ENCODE results near the gene TXNDC12.
"Not testable (repeated sequence)": the region's sequence is repeated elsewhere in the genome, so short reads cannot be mapped to it uniquely, and the experiment has no call there.

Gene TXNDC12

GRCh38 chr1:52055066-52055865 is at the start of gene TXNDC12:
Gene TXNDC12, minus strand, starts transcription at chr1:52055191. Its CDS starts 95 bp downstream, at chr1:52055096.
- intact Hi-C loops (cut with micrococcal nuclease): loop anchor here (1.0 to 10.0 kb wide), 3 partner anchors 22 to 347 kb away; partner anchors contain the start of genes CC2D1B, KTI12, ORC1 and PRPF38A
- Mint-ChIP-seq H3K27ac (peak within 1 kb of the TSS; percentile 90), H3K9me3 (no peaks in the 10 kb centered on the region), H3K4me3 (peak within 1 kb of the TSS; percentile 99), H3K36me3 (ENCODE audit: low read depth) (peaks cover 64% of the 10 kb centered on the region), H3K4me1 (ENCODE audit: low read depth) (peaks cover 61% of the 10 kb centered on the region), H3K27me3 (no peaks in the 10 kb centered on the region)

GRCh38 chr1:52102336-52103013 is 47.5 kb upstream of the TXNDC12 start:
- no peaks in the 10 kb centered on the region for H3K9me3 Mint-ChIP-seq
- H3K4me3 Mint-ChIP-seq: no peak overlapping the region
- peaks cover 6% of the 10 kb centered on the region for H3K4me1 Mint-ChIP-seq (ENCODE audit: low read depth)

GRCh38 chr1:52098139-52098871 is 43.3 kb upstream of the TXNDC12 start:
- Mint-ChIP-seq H3K36me3 (ENCODE audit: low read depth) (no peaks in the 10 kb centered on the region), H3K9me3 (no peaks in the 10 kb centered on the region), H3K27me3 (peaks cover 1% of the 10 kb centered on the region), H3K4me3 (no peak overlapping the region), H3K4me1 (ENCODE audit: low read depth) (peaks cover 12% of the 10 kb centered on the region), H3K27ac (no peak overlapping the region)
- intact Hi-C loops (cut with micrococcal nuclease): no loop called here

More at GRCh38 chr1:52102336-52103013, 47.5 kb upstream of the TXNDC12 start:
- Mint-ChIP-seq H3K36me3 (ENCODE audit: low read depth) (no peaks in the 10 kb centered on the region), H3K27ac (no peak overlapping the region), H3K27me3 (peaks cover 1% of the 10 kb centered on the region)
- intact Hi-C loops (cut with micrococcal nuclease): no loop called here

- intact Hi-C loops (cut with micrococcal nuclease): no loop called here
- Mint-ChIP-seq H3K4me1 (ENCODE audit: low read depth) (peaks cover 6% of the 10 kb centered on the region), H3K9me3 (no peaks in the 10 kb centered on the region), H3K4me3 (peak overlapping the region; percentile 59), H3K36me3 (ENCODE audit: low read depth) (peaks cover 6% of the 10 kb centered on the region), H3K27me3 (peaks cover 1% of the 10 kb centered on the region), H3K27ac (peak overlapping the region; percentile 60)
Observed at GRCh38 chr1:52096216-52096615, 41.2 kb upstream of the TXNDC12 start.

GRCh38 chr1:52094300-52094699 is 39.3 kb upstream of the TXNDC12 start:
- intact Hi-C loops (cut with micrococcal nuclease); H3K4me3 Mint-ChIP-seq; H3K4me1 Mint-ChIP-seq (ENCODE audit: low read depth); H3K9me3 Mint-ChIP-seq; H3K27ac Mint-ChIP-seq; H3K27me3 Mint-ChIP-seq: not testable (repeated sequence)
- H3K36me3 Mint-ChIP-seq (ENCODE audit: low read depth): peaks cover 25% of the 10 kb centered on the region

- H3K9me3 Mint-ChIP-seq; H3K27me3 Mint-ChIP-seq; H3K4me3 Mint-ChIP-seq; H3K4me1 Mint-ChIP-seq (ENCODE audit: low read depth); intact Hi-C loops (cut with micrococcal nuclease); H3K27ac Mint-ChIP-seq: not testable (repeated sequence)
- H3K36me3 Mint-ChIP-seq (ENCODE audit: low read depth): peaks cover 76% of the 10 kb centered on the region
Observed at GRCh38 chr1:52087892-52088291, 32.9 kb upstream of the TXNDC12 start.

- Mint-ChIP-seq H3K4me3 (no peak overlapping the region), H3K27me3 (no peaks in the 10 kb centered on the region), H3K27ac (no peak overlapping the region), H3K9me3 (no peaks in the 10 kb centered on the region), H3K4me1 (ENCODE audit: low read depth) (peaks cover 10% of the 10 kb centered on the region), H3K36me3 (ENCODE audit: low read depth) (peaks cover 68% of the 10 kb centered on the region)
- intact Hi-C loops (cut with micrococcal nuclease): no loop called here
Observed at GRCh38 chr1:52080014-52080415, 25.0 kb upstream of the TXNDC12 start.

- H3K27me3 Mint-ChIP-seq; intact Hi-C loops (cut with micrococcal nuclease); H3K4me1 Mint-ChIP-seq (ENCODE audit: low read depth); H3K4me3 Mint-ChIP-seq; H3K27ac Mint-ChIP-seq; H3K9me3 Mint-ChIP-seq: not testable (repeated sequence)
- H3K36me3 Mint-ChIP-seq (ENCODE audit: low read depth): peaks cover 74% of the 10 kb centered on the region
Observed at GRCh38 chr1:52077277-52077676, 22.3 kb upstream of the TXNDC12 start.

- H3K27me3 Mint-ChIP-seq: no peaks in the 10 kb centered on the region
- intact Hi-C loops (cut with micrococcal nuclease): no loop called here
- H3K9me3 Mint-ChIP-seq: no peaks in the 10 kb centered on the region
- no peak overlapping the region for H3K27ac Mint-ChIP-seq
- no peak overlapping the region for H3K4me3 Mint-ChIP-seq
- H3K4me1 Mint-ChIP-seq (ENCODE audit: low read depth): peaks cover 11% of the 10 kb centered on the region
- peaks cover 84% of the 10 kb centered on the region for H3K36me3 Mint-ChIP-seq (ENCODE audit: low read depth)
Observed at GRCh38 chr1:52072291-52072690, 17.3 kb upstream of the TXNDC12 start.

- H3K36me3 Mint-ChIP-seq (ENCODE audit: low read depth): peaks cover 84% of the 10 kb centered on the region
- no peak overlapping the region for H3K4me3 Mint-ChIP-seq
- intact Hi-C loops (cut with micrococcal nuclease): no loop called here
- H3K27me3 Mint-ChIP-seq: no peaks in the 10 kb centered on the region
- H3K4me1 Mint-ChIP-seq (ENCODE audit: low read depth): peaks cover 11% of the 10 kb centered on the region
- no peak overlapping the region for H3K27ac Mint-ChIP-seq
- H3K9me3 Mint-ChIP-seq: no peaks in the 10 kb centered on the region
Observed at GRCh38 chr1:52070704-52071103, 15.7 kb upstream of the TXNDC12 start.

- Mint-ChIP-seq H3K9me3 (no peaks in the 10 kb centered on the region), H3K4me1 (ENCODE audit: low read depth) (peaks cover 12% of the 10 kb centered on the region), H3K27me3 (no peaks in the 10 kb centered on the region), H3K36me3 (ENCODE audit: low read depth) (peaks cover 89% of the 10 kb centered on the region), H3K4me3 (no peak overlapping the region), H3K27ac (peak overlapping the region; percentile 39)
- intact Hi-C loops (cut with micrococcal nuclease): no loop called here
Observed at GRCh38 chr1:52063192-52063591, 8.2 kb upstream of the TXNDC12 start.

GRCh38 chr1:52060822-52061221 is 5.8 kb upstream of the TXNDC12 start:
- Mint-ChIP-seq H3K27me3 (no peaks in the 10 kb centered on the region), H3K4me3 (no peak overlapping the region), H3K36me3 (ENCODE audit: low read depth) (peaks cover 73% of the 10 kb centered on the region), H3K27ac (no peak overlapping the region), H3K9me3 (no peaks in the 10 kb centered on the region), H3K4me1 (ENCODE audit: low read depth) (peaks cover 28% of the 10 kb centered on the region)
- intact Hi-C loops (cut with micrococcal nuclease): no loop called here

GRCh38 chr1:52059888-52060287 is 4.9 kb upstream of the TXNDC12 start:
- peaks cover 28% of the 10 kb centered on the region for H3K4me1 Mint-ChIP-seq (ENCODE audit: low read depth)
- H3K27ac Mint-ChIP-seq: no peak overlapping the region
- intact Hi-C loops (cut with micrococcal nuclease): loop anchor here (5.0 to 10.0 kb wide), 2 partner anchors 305 to 342 kb away; partner anchors contain the start of genes CC2D1B, ORC1 and PRPF38A
- H3K36me3 Mint-ChIP-seq (ENCODE audit: low read depth): peaks cover 72% of the 10 kb centered on the region
- no peak overlapping the region for H3K4me3 Mint-ChIP-seq
- no peaks in the 10 kb centered on the region for H3K9me3 Mint-ChIP-seq
- no peaks in the 10 kb centered on the region for H3K27me3 Mint-ChIP-seq

GRCh38 chr1:52059321-52059720 is 4.3 kb upstream of the TXNDC12 start:
- Mint-ChIP-seq H3K4me1 (ENCODE audit: low read depth) (peaks cover 32% of the 10 kb centered on the region), H3K9me3 (no peaks in the 10 kb centered on the region), H3K27ac (peak overlapping the region; percentile 18), H3K4me3 (no peak overlapping the region), H3K36me3 (ENCODE audit: low read depth) (peaks cover 76% of the 10 kb centered on the region), H3K27me3 (no peaks in the 10 kb centered on the region)
- intact Hi-C loops (cut with micrococcal nuclease): loop anchor here (5.0 to 10.0 kb wide), 2 partner anchors 305 to 343 kb away; partner anchors contain the start of genes CC2D1B, ORC1 and PRPF38A

Data from dendritic cell treated with granulocyte-macrophage colony-stimulating factor and Interleukin-4, amounts not matched to agents 40 ng/mL and 50 ng/mL, for 4 days (primary cell).